SK-MEL-5 (cell line): Measurements from ENCODE around the gene POMC. TPM values are rescaled to one million over a fixed set of nuclear protein-coding genes. Genes with fewer than 3 reads are reported as not detected.

Source experiments
- DNase-seq: peaks from one replicate; pipeline ENCODE4 v3.0.0-alpha.2; 2016; ENCODE audit warnings: low read depth, low spot score
- in situ Hi-C: cut with HindIII; loops from 2 replicates; pipeline ENCODE4 v1.10.0; 2016; ENCODE audit warnings: low sequenced_read_pairs, high pct_unique_total_duplicates, low pct_unique_long_range_greater_than_20kb
- total RNA-seq: library from RNA; depleted of rRNA; stranded (reverse); fragments of >200 nt; shearing (Covaris generic); gene quantifications from 2 replicates; pipeline ENCODE4 v1.2.3, GENCODE V29; 2014; rRNA removed

POMC gene
- total RNA-seq, 1 experiment from 2014 or later: not detected

GRCh38 chr2:25119263-25119662 lies 49.1 kb downstream of the POMC start:
- in situ Hi-C loops: no loop called here

DNA sequence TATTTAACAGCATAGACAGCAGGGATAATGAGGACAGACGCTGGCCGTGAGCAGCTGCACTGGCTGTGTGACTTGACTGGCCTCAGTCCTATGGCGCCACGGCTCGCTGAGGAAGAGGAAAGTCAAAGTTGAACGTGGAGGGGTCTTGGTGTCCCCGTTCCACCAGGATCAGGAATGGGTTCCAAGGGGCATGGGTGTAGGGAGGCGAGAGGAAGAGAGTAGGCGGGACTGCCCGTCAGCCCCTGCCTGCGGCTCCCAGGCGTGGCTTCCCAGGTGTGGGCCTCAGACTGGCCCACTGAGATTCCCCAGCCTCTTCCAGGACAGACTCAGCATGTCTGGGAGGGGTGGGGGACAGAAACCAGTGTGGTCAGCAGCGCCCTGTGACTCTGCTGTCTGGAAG lies 51.4 kb downstream of the POMC start:
- in situ Hi-C loops: no loop called here
- DNase-seq: no peak

More at GRCh38 chr2:25119263-25119662, 49.1 kb downstream of the POMC start:
- no peak for DNase-seq

DNA sequence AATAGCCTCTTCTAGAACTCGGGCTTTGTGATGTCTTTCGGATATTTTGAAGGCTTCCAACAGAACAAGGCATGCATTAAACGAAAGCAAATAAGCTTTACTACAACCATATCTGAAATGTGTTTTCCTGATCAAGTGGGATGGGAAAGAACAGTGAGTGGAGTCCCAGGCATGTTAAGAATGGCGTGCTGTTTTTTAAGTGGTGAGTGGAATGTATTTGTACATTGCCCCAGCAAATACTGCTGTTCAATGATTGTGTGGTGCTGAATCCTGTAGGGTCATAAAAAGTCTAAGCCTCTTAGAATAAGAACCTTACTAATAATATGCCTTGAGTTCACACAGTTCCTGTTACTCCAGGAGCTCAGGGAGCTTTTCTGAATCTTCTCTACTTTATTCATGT lies 52.5 kb downstream of the POMC start:
- in situ Hi-C loops: no loop called here
- no peak for DNase-seq

GRCh38 chr2:25115249-25115883 lies 53.0 kb downstream of the POMC start:
- in situ Hi-C loops: no loop called here
- no peak for DNase-seq

- in situ Hi-C loops: no loop called here
- no peak for DNase-seq
Observed at GRCh38 chr2:25112113-25112512, 56.3 kb downstream of the POMC start.

Other genes with a start within 250 kb of the POMC start
- gene ADCY3, start 248.3 kb downstream of the POMC start, total RNA-seq: 22.6 and 25.8 TPM in 2 replicates
- 3.4 and 6.0 TPM in 2 replicates for gene DNAJC27, start 196.6 kb downstream of the POMC start, total RNA-seq
- 7.9 and 10.1 TPM in 2 replicates for gene EFR3B, start 126.5 kb downstream of the POMC start, total RNA-seq
- gene DNMT3A, start 173.3 kb upstream of the POMC start, total RNA-seq: 11.8 and 16.6 TPM in 2 replicates